PC-9 (cell line): ENCODE measurements around the gene CLDN16. TPM values are rescaled to one million over a fixed set of nuclear protein-coding genes. Genes with fewer than 3 reads are reported as not detected.
A peak's percentile ranks its signal among the peaks of the same experiment; 100 is the strongest.

ENCODE experiments used
- BruUV-seq: library from RNA; stranded (reverse); fragments of 400-500 nt; replicated peaks from 2 replicates; lab custom pipeline; 2021; lab: Mats Ljungman, UMichigan
- CTCF ChIA-PET: fragments of 300-600 bp; sonication (Branson Sonifier 250); formaldehyde crosslinking; loops from one replicate; lab custom pipeline; 2022; ENCODE audit warnings: antibody characterized with exemption; lab: Charles Lee
- POLR2A ChIA-PET: fragments of 300-600 bp; sonication (Branson Sonifier 250); formaldehyde crosslinking; loops from one replicate; lab custom pipeline; 2022; ENCODE audit warnings: antibody characterized with exemption; ENCODE audit not compliant: unreplicated experiment; lab: Charles Lee
- DNase-seq, 2 experiments: peaks; one replicate each; pipeline versions ENCODE4 v3.0.0 to v3.0.0-alpha.2; 2015 to 2022; ENCODE audit warnings: mixed read lengths in 1 of 2
- H2AFZ ChIP-seq: fragments of 200-600 bp; sonication (generic); 2 replicates; pipeline ENCODE4 v1.8.1; 2017; ENCODE audit warnings: antibody characterized with exemption
- H3F3A ChIP-seq: fragments of 200-600 bp; sonication (generic); 2 replicates; pipeline ENCODE4 v1.8.1; 2017; ENCODE audit warnings: antibody characterized with exemption, mild to moderate bottlenecking, low read depth; ENCODE audit not compliant: insufficient read depth
- H3K27ac ChIP-seq: fragments of 200-600 bp; sonication (generic); 2 replicates; pipeline ENCODE4 v1.6.1; 2016; ENCODE audit warnings: mixed run types
- H3K27me3 ChIP-seq: fragments of 200-600 bp; sonication (generic); 2 replicates; pipeline ENCODE4 v1.6.1; 2016; ENCODE audit warnings: low read depth, mixed run types; ENCODE audit not compliant: insufficient read depth
- H3K36me3 ChIP-seq: fragments of 200-600 bp; sonication (generic); 2 replicates; pipeline ENCODE4 v1.6.1; 2016; ENCODE audit warnings: low read depth, mixed run types
- H3K4me1 ChIP-seq: fragments of 200-600 bp; sonication (generic); replicated peaks from 2 replicates; pipeline ENCODE4 v1.6.1; 2016; ENCODE audit warnings: mixed run types; ENCODE audit not compliant: insufficient read depth
- H3K4me2 ChIP-seq: fragments of 200-600 bp; sonication (generic); 2 replicates; pipeline ENCODE4 v1.6.1; 2017; ENCODE audit warnings: mixed run types
- H3K4me3 ChIP-seq: fragments of 200-600 bp; sonication (generic); 2 replicates; pipeline ENCODE4 v1.6.1; 2016; ENCODE audit warnings: mixed run types
- H3K79me2 ChIP-seq: fragments of 200-600 bp; sonication (generic); 2 replicates; pipeline ENCODE4 v1.6.1; 2017; ENCODE audit warnings: low read depth, mixed run types
- H3K9me2 ChIP-seq: fragments of 200-600 bp; sonication (generic); 2 replicates; pipeline ENCODE4 v1.8.1; 2017; ENCODE audit warnings: mild to moderate bottlenecking; ENCODE audit not compliant: insufficient read depth
- H3K9me3 ChIP-seq: fragments of 200-600 bp; sonication (generic); 2 replicates; pipeline ENCODE4 v1.8.1; 2016; ENCODE audit warnings: low read depth; ENCODE audit not compliant: insufficient read depth
- H4K20me1 ChIP-seq: fragments of 200-600 bp; sonication (generic); 2 replicates; pipeline ENCODE4 v1.8.1; 2017; ENCODE audit not compliant: insufficient read depth
- EZH2 ChIP-seq: fragments of 200-600 bp; sonication (generic); IDR thresholded peaks from 2 replicates; pipeline ENCODE4 v1.8.0; 2017; ENCODE audit warnings: antibody characterized with exemption, low read depth
- intact Hi-C: fragments of 100-400 bp; cut with micrococcal nuclease; formaldehyde crosslinking; loops from one replicate; pipeline ENCODE4 v1.10.0; 2022; ENCODE audit not compliant: unreplicated experiment
- total RNA-seq: library from RNA; stranded (reverse); gene quantifications from 2 replicates; pipeline ENCODE4 v1.2.3, GENCODE V29; 2021
- TF ChIP-seq, protein P1 (sequence below): fragments of 200-600 bp; sonication (generic); conservative IDR thresholded peaks from 2 replicates; pipeline ENCODE4 v1.6.1; 2017; ENCODE audit warnings: mixed run types, antibody characterized with exemption, mild to moderate bottlenecking, moderate library complexity

CLDN16 gene
- total RNA-seq, 1 experiment from 2014 or later = 0.46 TPM

DNA sequence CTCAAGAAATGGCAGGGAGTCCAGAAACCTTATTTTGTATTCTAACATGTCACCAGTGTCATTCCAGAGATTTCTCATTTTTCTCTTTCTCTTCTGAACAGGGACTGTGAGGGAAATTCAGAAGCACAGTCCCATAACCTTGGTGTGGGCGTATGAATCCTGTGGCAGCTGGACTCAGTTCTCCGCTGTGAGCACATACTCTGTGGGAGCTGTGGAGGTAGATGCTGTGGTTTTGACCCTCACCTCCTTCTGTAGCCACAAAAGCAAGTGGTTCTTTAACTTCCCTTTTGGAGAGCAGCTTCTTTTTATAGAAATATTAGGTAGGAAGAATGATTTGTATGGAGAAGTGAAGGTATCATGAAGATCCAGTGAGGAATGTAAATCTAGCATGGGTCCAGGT lies 48.4 kb downstream of the CLDN16 start:
- Histone ChIP-seq H2AFZ (0 out of 2 replicates have a peak overlapping the region, but pooled peaks have one; percentile 25), H4K20me1 (no peaks in the 10 kb centered on the region), H3K27me3 (no peaks in the 10 kb centered on the region), H3K9me3 (peaks cover 11% of the 10 kb centered on the region), H3K36me3 (no peaks in the 10 kb centered on the region), H3F3A (no peaks in the 10 kb centered on the region), H3K4me3 (no peak overlapping the region), H3K27ac (no peak overlapping the region), H3K9me2 (no peaks in the 10 kb centered on the region), H3K79me2 (no peaks in the 10 kb centered on the region), H3K4me2 (no peak overlapping the region), H3K4me1 (no peaks in the 10 kb centered on the region)
- intact Hi-C loops = no loop called here
- POLR2A ChIA-PET = no interaction called here
- BruUV-seq = no TSS peak
- CTCF ChIA-PET = no interaction called here
- DNase-seq = no peak
- TF ChIP-seq, protein P1, sequence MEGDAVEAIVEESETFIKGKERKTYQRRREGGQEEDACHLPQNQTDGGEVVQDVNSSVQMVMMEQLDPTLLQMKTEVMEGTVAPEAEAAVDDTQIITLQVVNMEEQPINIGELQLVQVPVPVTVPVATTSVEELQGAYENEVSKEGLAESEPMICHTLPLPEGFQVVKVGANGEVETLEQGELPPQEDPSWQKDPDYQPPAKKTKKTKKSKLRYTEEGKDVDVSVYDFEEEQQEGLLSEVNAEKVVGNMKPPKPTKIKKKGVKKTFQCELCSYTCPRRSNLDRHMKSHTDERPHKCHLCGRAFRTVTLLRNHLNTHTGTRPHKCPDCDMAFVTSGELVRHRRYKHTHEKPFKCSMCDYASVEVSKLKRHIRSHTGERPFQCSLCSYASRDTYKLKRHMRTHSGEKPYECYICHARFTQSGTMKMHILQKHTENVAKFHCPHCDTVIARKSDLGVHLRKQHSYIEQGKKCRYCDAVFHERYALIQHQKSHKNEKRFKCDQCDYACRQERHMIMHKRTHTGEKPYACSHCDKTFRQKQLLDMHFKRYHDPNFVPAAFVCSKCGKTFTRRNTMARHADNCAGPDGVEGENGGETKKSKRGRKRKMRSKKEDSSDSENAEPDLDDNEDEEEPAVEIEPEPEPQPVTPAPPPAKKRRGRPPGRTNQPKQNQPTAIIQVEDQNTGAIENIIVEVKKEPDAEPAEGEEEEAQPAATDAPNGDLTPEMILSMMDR = no peak
- TF ChIP-seq EZH2 = no peak

DNA sequence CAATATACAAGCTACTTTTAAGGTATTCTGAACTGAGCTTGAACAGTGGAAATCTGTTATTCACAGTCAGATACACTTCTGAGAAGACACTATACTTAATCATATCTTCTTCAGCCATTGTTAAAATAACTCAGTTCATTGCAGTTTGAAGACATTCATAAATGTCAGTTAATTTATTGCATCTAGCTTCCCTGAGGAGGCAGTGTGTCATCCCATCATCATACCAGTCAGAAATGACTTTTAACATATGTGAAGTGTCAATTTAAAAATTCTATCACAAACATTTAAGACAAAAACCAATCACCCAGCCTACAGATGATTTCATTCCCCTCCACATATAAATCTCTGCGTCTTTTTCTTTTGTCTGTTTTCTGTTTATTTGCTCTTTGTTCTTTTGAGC lies 54.3 kb downstream of the CLDN16 start:
- no TSS peak for BruUV-seq
- H2AFZ ChIP-seq = no peak overlapping the region
- H3K9me2 ChIP-seq = no peaks in the 10 kb centered on the region
- no peaks in the 10 kb centered on the region for H3F3A ChIP-seq
- H3K27ac ChIP-seq = no peak overlapping the region
- intact Hi-C loops = loop anchor here (2.0 to 10.0 kb wide), 5 partner anchors 17 to 613 kb away; no protein-coding TSS in a partner anchor
- no peak overlapping the region for H3K4me2 ChIP-seq
- TF ChIP-seq, protein P1 = no peak
- TF ChIP-seq EZH2 = no peak
- POLR2A ChIA-PET = no interaction called here
- no peak for DNase-seq
- CTCF ChIA-PET = no interaction called here
- no peak overlapping the region for H3K4me3 ChIP-seq
- H3K36me3 ChIP-seq = no peaks in the 10 kb centered on the region
- no peaks in the 10 kb centered on the region for H3K79me2 ChIP-seq
- H3K27me3 ChIP-seq = no peaks in the 10 kb centered on the region
- H3K4me1 ChIP-seq = peaks cover 17% of the 10 kb centered on the region
- H4K20me1 ChIP-seq = no peaks in the 10 kb centered on the region
- H3K9me3 ChIP-seq = no peaks in the 10 kb centered on the region; the same call in 1 of the 2 replicates

- no peak overlapping the region for H3K4me2 ChIP-seq
- no peaks in the 10 kb centered on the region for H3K9me2 ChIP-seq
- no peaks in the 10 kb centered on the region for H3K27me3 ChIP-seq
- H4K20me1 ChIP-seq = no peaks in the 10 kb centered on the region
- peaks cover 3% of the 10 kb centered on the region; the same call in 1 of the 2 replicates for H3K9me3 ChIP-seq
- intact Hi-C loops = loop anchor here (2.0 to 10.0 kb wide), 5 partner anchors 18 to 612 kb away; no protein-coding TSS in a partner anchor
- DNase-seq = no peak
- no peak overlapping the region for H2AFZ ChIP-seq
- no peaks in the 10 kb centered on the region for H3F3A ChIP-seq
- POLR2A ChIA-PET = no interaction called here
- CTCF ChIA-PET = interaction anchor here (0.6 to 0.9 kb wide), 6 partner anchors 21 to 480 kb away, joined by 3 to 6 read pairs (median 4); no protein-coding TSS in a partner anchor
- H3K27ac ChIP-seq = no peak overlapping the region
- H3K79me2 ChIP-seq = no peaks in the 10 kb centered on the region
- peaks cover 17% of the 10 kb centered on the region for H3K4me1 ChIP-seq
- no peak for TF ChIP-seq EZH2
- TF ChIP-seq, protein P1 = peak; percentile 72
- no peak overlapping the region for H3K4me3 ChIP-seq
- no TSS peak for BruUV-seq
- H3K36me3 ChIP-seq = no peaks in the 10 kb centered on the region
Measured at GRCh38 chr3:190443257-190443656, 55.3 kb downstream of the CLDN16 start.
